Astrocyte of the spinal cord (primary cell): ENCODE data around the gene FBRSL1.

Experiments used
- DNase-seq: peaks from one replicate; pipeline ENCODE4 v3.0.0; 2011; ENCODE audit warnings: low read depth, low spot score
- H3K4me3 ChIP-seq: 2 replicates; pipeline ENCODE4 v1.5.1; 2011; ENCODE audit warnings: low read depth, mild to moderate bottlenecking, low read length, moderate library complexity
- in situ Hi-C: cut with HindIII; loops from 2 replicates; pipeline ENCODE4 v1.10.0; 2017; ENCODE audit warnings: low sequenced_read_pairs
- TF ChIP-seq, protein P1 (sequence below): IDR thresholded peaks from 2 replicates; pipeline ENCODE4 v1.5.1; 2012; ENCODE audit warnings: low read depth, mild to moderate bottlenecking, low read length, inconsistent platforms

The FBRSL1 gene

DNA sequence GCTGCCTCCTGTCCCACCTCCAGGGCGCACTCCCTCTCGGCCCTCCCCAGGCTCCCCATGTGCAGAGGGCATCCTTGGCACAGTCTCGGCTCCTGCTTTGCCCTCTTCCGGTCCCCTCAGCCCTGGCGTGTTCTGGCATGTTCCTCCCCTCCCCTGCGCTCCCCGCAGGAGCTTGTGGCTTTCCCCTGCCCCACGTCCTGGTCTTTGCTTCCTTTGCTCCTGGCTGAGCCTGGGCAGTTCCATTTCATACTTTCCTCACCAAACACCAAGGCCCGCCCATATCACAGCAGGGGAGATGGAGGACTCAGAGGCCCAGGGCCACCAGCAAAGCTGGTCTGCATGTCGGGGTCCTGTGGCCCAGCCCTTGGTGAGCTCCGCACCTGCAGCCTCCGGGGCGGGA, 56.0 kb downstream of the FBRSL1 start:
- TF ChIP-seq, protein P1, sequence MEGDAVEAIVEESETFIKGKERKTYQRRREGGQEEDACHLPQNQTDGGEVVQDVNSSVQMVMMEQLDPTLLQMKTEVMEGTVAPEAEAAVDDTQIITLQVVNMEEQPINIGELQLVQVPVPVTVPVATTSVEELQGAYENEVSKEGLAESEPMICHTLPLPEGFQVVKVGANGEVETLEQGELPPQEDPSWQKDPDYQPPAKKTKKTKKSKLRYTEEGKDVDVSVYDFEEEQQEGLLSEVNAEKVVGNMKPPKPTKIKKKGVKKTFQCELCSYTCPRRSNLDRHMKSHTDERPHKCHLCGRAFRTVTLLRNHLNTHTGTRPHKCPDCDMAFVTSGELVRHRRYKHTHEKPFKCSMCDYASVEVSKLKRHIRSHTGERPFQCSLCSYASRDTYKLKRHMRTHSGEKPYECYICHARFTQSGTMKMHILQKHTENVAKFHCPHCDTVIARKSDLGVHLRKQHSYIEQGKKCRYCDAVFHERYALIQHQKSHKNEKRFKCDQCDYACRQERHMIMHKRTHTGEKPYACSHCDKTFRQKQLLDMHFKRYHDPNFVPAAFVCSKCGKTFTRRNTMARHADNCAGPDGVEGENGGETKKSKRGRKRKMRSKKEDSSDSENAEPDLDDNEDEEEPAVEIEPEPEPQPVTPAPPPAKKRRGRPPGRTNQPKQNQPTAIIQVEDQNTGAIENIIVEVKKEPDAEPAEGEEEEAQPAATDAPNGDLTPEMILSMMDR = no peak
- H3K4me3 ChIP-seq = no peak overlapping the region
- no peak for DNase-seq
- in situ Hi-C loops = no loop called here

DNA sequence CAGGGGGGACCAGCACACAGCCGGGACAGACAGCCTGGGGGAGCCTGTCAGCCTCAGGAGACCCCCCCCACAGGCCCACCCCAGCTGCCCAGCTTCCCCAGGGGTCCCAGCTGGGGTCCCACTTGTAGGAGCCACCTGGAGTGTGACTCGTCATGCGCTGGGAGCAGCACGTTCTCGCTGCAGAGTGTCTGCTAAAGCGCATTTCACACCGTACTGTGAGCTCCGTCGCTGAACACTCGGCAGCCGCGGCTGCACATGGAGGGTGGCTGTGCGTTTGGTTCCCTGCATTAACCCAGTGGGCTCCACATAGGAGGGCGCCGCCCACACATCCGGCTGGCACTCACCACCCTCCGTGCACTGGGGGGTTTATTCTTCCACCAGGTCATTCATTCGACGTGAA, 56.7 kb downstream of the FBRSL1 start:
- TF ChIP-seq, protein P1 = no peak
- H3K4me3 ChIP-seq = no peak overlapping the region
- no peak for DNase-seq
- in situ Hi-C loops = no loop called here

DNA sequence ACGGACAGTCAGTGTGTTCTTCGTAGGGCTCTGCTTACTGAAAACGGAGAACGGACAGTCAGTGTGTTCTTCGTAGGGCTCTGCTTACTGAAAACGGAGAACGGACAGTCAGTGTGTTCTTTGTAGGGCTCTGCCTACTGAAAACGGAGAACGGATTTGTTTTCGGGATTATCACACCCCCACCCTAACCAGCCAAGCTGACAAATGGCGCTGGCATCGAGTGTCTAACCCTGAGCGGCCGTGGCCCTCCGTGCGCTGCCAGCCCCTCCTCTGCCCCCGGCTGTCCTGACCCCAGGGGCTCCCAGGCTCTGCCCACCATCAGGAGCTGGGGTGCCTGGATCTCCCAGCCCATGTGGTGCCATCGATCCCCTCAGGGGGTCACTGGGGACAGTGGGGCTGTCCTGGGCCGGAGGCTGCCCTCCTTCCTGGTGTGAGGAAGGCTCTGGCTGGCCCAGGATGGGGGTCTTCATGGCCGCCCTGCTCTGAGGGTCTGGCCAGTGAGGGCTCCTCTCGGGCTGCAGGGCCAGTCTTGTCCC, 57.3 kb downstream of the FBRSL1 start:
- in situ Hi-C loops = no loop called here
- no peak for DNase-seq
- TF ChIP-seq, protein P1 = no peak
- H3K4me3 ChIP-seq = no peak overlapping the region

DNA sequence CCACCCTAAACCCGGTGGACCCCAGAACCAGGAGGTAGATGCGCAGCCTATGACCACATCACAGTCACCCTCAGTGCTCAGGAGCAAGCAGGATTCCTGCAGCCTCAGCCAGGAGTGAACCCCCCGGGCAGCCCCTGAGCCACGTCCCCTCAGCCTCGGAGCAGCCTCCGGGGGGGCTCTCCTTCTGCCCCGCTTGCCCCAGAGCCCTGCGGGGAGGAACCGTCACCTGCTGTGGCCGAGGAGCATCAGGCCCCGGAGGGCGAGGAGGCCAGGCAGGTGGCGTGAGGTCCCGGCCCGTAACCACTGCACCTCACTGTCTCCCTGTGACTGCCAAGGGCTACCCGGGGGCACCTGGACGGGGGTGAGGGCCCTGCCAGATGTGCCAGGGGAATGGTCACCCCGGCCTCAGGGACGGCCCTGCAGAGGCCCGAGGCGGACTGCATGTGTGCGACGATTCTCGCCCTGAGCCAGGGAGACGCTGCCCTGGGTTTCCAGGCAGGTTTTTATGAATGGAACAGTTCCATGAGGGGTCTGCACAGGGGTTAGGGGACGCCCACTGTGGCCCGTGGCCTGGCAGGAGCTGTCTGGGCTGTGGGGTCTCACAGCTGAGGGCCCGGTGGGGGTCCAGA, 58.6 kb downstream of the FBRSL1 start:
- no peak for DNase-seq
- TF ChIP-seq, protein P1 = no peak
- no peak overlapping the region for H3K4me3 ChIP-seq
- in situ Hi-C loops = no loop called here

DNA sequence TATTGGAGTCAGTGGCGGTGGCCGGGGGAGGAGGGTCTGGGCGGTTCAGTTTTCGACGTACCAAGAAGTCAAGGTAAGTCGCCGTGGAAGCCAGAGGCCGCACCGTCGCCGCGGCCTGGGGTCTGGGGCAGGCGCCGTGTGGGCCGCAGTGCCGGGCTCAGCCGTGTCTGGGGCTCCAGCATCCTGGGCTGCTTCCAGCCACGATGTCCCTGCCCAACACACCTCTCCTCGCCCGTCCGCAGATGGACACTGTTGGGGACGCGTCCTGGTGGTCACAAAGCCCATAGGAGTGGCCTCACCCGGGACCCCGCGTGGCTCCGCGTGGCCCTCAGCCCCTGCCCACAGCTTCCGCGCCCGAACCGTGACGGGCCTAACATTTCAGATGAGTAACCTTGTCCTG, 59.1 kb downstream of the FBRSL1 start:
- DNase-seq = no peak
- TF ChIP-seq, protein P1 = no peak
- in situ Hi-C loops = no loop called here
- H3K4me3 ChIP-seq = no peak overlapping the region

DNA sequence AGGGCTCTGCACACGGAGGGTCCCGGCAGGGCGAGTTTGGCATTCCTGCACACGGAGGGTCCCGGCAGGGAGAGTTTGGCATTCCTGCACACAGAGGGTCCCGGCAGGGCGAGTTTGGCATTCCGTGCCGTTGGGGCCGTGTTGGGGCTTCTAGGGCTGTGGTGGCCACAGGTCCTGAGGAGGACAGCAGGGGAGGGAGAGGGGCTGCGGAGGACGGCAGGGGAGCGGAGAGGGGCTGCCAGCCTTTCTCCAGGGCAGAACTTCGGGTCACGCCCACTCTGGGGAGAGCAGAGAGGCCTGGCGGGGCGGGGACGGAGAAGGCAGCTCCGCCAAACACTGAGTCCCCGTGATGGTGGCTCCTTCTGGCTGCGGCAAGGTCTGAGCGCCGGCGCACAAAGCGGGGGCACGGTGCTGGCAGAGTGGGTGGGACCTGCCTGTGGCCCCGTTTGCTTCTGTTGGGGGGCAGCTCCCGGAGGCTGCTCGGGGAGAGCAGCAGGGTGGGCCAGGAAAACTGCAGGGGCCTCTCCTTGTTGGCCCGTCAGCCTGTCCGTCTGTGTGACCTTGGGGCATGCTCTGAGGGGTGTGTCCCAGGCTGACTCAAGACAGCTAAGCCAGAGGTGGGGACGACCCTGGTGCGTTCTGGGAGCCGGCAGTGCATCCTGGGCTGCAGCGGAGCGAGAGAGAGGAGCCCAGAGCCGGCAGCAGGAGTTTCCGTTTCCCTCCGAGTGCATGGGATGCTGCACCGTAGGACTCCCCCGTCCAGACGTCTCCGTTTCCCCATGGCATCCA, 60.3 kb downstream of the FBRSL1 start:
- in situ Hi-C loops = no loop called here

More for the DNA sequence above, 60.3 kb downstream of the FBRSL1 start:
- no peak for DNase-seq
- TF ChIP-seq, protein P1 = no peak
- no peak overlapping the region for H3K4me3 ChIP-seq
